Measurements from ENCODE around the gene IRGQ. TPM values are rescaled to one million over a fixed set of nuclear protein-coding genes. Genes with fewer than 3 reads are reported as not detected.
A peak's percentile ranks its signal among the peaks of the same experiment; 100 is the strongest.

IRGQ gene
- polyA plus RNA-seq, 3 donors = 1.8 to 49.6 (median 2.9) TPM

GRCh38 chr19:43642531-43642930, 46.6 kb upstream of the IRGQ start:
- no peak overlapping the region for H3K4me2 ChIP-seq (replicated peaks; ENCODE audit: extremely low read depth, low read length, poor library complexity, severe bottlenecking)
- H3K4me3 Mint-ChIP-seq = no peak overlapping the region
- 100% methylated on average over 4 of the region's 4 CpGs for WGBS (ENCODE audit: insufficient coverage)
- H3K9me3 ChIP-seq (replicated peaks in 1 of 2; ENCODE audit: control insufficient read depth in 1 of 2, insufficient read depth in 1 of 2, low read length in 2 of 2) = peaks cover 0 to 14% of the 10 kb centered on the region in 2 donors
- H2AFZ ChIP-seq (ENCODE audit: insufficient read depth, low read depth, low read length, poor library complexity, severe bottlenecking) = no peak overlapping the region
- TF ChIP-seq CTCF (IDR thresholded peaks at IDR 0.05) = no peak
- no peak overlapping the region for H3K27ac ChIP-seq (ENCODE audit: low read depth in 1 of 2, low read length in 2 of 2)
- no peak overlapping the region for H3K27ac Mint-ChIP-seq
- intact Hi-C loops (cut with micrococcal nuclease) = no loop called here
- H3K36me3 Mint-ChIP-seq = peaks cover 34 to 38% of the 10 kb centered on the region in 2 donors
- H3K4me3 ChIP-seq (replicated peaks in 1 of 3; ENCODE audit: low read depth in 2 of 3, low read length in 3 of 3) = no peak overlapping the region
- H4K20me1 ChIP-seq (ENCODE audit: insufficient read depth, low read length) = peaks cover 21% of the 10 kb centered on the region
- H3K79me2 ChIP-seq (ENCODE audit: insufficient read depth, low read length) = no peaks in the 10 kb centered on the region
- peaks cover 6 to 7% of the 10 kb centered on the region in 2 donors for H3K4me1 ChIP-seq (ENCODE audit: control insufficient read depth in 1 of 2, insufficient read depth in 2 of 2, low read length in 2 of 2)
- H3K9me3 Mint-ChIP-seq = peaks cover 0 to 24% (median 14%) of the 10 kb centered on the region in 7 donors
- peaks cover 16% of the 10 kb centered on the region for H3K4me1 Mint-ChIP-seq
- peaks cover 39 to 40% (median 40%) of the 10 kb centered on the region in 3 donors for H3K27me3 Mint-ChIP-seq (ENCODE audit: low read depth in 3 of 3)
- DNase-seq = no peak
- no peak overlapping the region for H3K9ac ChIP-seq (ENCODE audit: insufficient read depth, low read length, poor library complexity, severe bottlenecking)
- peaks cover 31 to 38% of the 10 kb centered on the region in 2 donors for H3K27me3 ChIP-seq (ENCODE audit: control insufficient read depth in 2 of 2, insufficient read depth in 2 of 2, low read length in 2 of 2)
- H3K36me3 ChIP-seq (replicated peaks in 1 of 2; ENCODE audit: control insufficient read depth in 1 of 2, insufficient read depth in 2 of 2, low read length in 2 of 2) = peaks cover 14 to 18% of the 10 kb centered on the region in 2 donors

- Mint-ChIP-seq H3K4me1 (peaks cover 16% of the 10 kb centered on the region), H3K27ac (no peak overlapping the region), H3K9me3 (peaks cover 0 to 23% (median 11%) of the 10 kb centered on the region in 7 donors), H3K4me3 (peak overlapping the region; percentile 39 to 56), H3K36me3 (peaks cover 25 to 26% of the 10 kb centered on the region in 2 donors), H3K27me3 (ENCODE audit: low read depth in 3 of 3) (peaks cover 46 to 48% (median 48%) of the 10 kb centered on the region in 3 donors)
- no peaks in the 10 kb centered on the region for H3K79me2 ChIP-seq (ENCODE audit: insufficient read depth, low read length)
- H3K27me3 ChIP-seq (ENCODE audit: control insufficient read depth in 2 of 2, insufficient read depth in 2 of 2, low read length in 2 of 2) = peaks cover 36 to 47% of the 10 kb centered on the region in 2 donors
- intact Hi-C loops (cut with micrococcal nuclease) = no loop called here
- peaks cover 0 to 14% of the 10 kb centered on the region in 2 donors for H3K9me3 ChIP-seq (replicated peaks in 1 of 2; ENCODE audit: control insufficient read depth in 1 of 2, insufficient read depth in 1 of 2, low read length in 2 of 2)
- H3K36me3 ChIP-seq (replicated peaks in 1 of 2; ENCODE audit: control insufficient read depth in 1 of 2, insufficient read depth in 2 of 2, low read length in 2 of 2) = peaks cover 4 to 6% of the 10 kb centered on the region in 2 donors
- H3K9ac ChIP-seq (ENCODE audit: insufficient read depth, low read length, poor library complexity, severe bottlenecking) = no peak overlapping the region
- peaks cover 9% of the 10 kb centered on the region for H4K20me1 ChIP-seq (ENCODE audit: insufficient read depth, low read length)
- H3K4me2 ChIP-seq (replicated peaks; ENCODE audit: extremely low read depth, low read length, poor library complexity, severe bottlenecking) = no peak overlapping the region
- WGBS (ENCODE audit: insufficient coverage) = 95% methylated on average over 2 of the region's 2 CpGs
- H3K27ac ChIP-seq (ENCODE audit: low read depth in 1 of 2, low read length in 2 of 2) = no peak overlapping the region
- H2AFZ ChIP-seq (ENCODE audit: insufficient read depth, low read depth, low read length, poor library complexity, severe bottlenecking) = no peak overlapping the region
- peaks cover 6 to 7% of the 10 kb centered on the region in 2 donors for H3K4me1 ChIP-seq (ENCODE audit: control insufficient read depth in 1 of 2, insufficient read depth in 2 of 2, low read length in 2 of 2)
- H3K4me3 ChIP-seq (replicated peaks in 1 of 3; ENCODE audit: low read depth in 2 of 3, low read length in 3 of 3) = no peak overlapping the region
- DNase-seq = no peak
- no peak for TF ChIP-seq CTCF (IDR thresholded peaks at IDR 0.05)
Observed at GRCh38 chr19:43641333-43641732, 45.4 kb upstream of the IRGQ start.

Data from CD14-positive monocyte (primary cell).